GM21576 (cell line): ENCODE measurements around the gene SURF4.
A peak's percentile ranks its signal among the peaks of the same experiment; 100 is the strongest.

Experiments
- ATAC-seq: cut with Tn5 transposase; IDR thresholded peaks from one replicate; pipeline ENCODE4 v1.9.1; 2021; ENCODE audit warnings: mild to moderate bottlenecking, moderate library complexity; ENCODE audit not compliant: unreplicated experiment

The SURF4 gene

DNA sequence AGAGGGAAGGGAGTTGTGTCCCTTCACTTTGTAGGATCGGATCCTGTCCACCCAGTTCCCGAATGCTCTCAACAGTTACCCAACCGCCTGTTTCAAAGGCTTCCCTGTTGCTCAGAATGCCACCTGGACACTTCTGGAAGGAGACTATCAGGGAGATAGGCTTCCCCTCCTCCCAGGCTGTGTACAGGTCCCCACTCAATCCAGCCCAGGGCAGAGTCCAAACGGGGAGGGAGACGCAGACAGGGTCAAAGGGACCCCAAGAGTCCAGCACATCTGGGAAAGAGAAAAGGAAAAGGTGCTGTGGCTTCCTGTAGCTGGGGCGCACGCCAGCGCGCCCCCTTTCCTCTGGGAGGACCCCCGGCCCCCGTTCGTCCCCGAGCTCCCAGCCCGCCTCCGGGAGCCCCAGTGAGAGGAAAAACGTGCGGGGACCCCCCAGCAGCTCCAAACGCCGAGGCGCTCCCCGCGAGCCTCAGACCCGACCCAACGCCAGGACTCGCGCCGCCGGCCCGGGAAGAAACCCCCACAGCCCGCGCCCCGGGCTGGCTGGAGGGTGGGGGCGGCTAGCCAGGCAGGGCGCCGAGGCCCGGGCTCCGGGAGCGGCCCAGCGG lies 640 bp downstream of the SURF4 start:
- peak; percentile 10 for ATAC-seq

GRCh38 chr9:133374612-133375115 lies 1.2 kb downstream of the SURF4 start:
- ATAC-seq = no peak

DNA sequence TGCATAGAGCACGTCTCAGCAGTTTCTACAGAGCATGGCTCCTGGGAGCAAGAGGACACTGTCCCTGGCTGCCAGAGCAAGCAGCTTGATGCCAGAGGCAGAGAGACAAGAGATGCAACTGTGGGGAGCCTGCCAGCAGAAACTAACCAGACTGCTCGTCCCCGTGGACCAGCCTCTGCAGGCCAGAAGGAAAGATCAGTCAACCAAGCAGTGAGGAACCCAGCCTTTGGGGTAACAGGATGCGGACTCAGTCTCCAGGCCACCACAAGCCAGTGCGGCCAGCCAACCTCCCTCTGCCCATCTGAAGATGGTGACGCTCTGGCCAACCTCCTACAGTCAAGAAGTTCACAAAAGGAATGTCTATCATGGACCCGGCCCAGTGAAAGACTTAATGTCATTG lies 3.7 kb downstream of the SURF4 start:
- no peak for ATAC-seq

DNA sequence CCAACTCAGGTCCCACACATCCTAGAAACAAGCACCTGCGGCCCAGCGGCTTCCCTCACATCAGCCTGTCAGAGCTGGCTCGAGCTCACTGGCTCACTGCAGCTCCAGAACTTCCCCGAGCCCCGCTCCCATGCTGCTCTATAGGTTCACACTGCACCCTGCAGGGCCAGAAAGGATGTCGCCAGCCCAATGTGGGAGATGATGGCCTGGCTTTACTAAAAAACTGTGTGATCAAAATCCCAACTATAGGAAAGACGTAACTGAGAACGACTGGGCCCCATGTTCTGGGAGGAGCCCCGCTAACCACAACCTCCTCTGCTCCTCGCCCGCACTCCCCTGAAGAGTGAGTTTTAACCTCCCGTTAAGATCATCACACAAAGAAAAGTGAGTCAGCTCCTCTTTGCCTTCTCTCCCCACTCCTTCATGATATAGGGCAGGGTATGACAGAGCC lies 4.6 kb downstream of the SURF4 start:
- ATAC-seq = no peak

GRCh38 chr9:133370685-133371084 lies 5.2 kb downstream of the SURF4 start:
- ATAC-seq = no peak

DNA sequence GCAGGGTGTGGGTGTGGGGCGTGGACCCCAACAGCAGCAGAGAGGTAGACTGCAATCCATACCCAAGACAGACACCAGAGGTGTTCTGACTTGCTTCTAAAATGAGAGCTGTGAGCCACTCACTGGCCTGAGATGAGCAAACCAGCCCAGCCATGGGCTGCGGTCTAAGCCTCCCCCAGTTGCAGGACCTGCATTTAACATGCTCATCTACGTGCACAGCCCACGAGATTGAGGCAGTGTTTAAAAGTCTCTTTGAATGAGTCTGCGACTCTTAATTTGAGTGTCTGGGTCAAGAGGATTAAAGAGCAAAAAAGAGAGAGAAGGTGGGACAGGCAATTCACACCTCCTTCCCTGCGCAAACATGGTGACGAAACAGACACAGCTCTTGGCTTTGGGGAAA lies 5.9 kb downstream of the SURF4 start:
- ATAC-seq = no peak

DNA sequence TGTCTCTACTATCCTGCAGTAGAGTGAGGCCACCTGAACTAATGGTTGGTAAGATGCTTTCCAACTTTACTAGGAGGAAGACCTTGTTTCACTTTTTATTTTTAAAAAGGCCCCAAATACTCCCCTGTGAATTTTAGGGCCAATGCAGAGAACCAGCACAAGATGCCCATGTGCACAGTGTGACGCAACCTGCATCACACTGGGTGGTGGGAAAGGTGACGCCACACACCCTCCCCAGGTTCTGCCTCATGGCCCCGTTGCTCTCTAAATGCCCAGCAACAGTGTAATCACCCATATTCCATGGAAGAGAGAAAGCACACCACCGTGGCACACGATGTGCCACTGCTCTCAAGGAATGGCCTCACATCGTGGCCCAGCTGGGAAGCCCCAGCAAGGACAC lies 6.4 kb downstream of the SURF4 start:
- no peak for ATAC-seq

- ATAC-seq = no peak
Measured at GRCh38 chr9:133368249-133368881, 7.5 kb downstream of the SURF4 start.

GRCh38 chr9:133367778-133368177 lies 8.1 kb downstream of the SURF4 start:
- ATAC-seq = no peak

- ATAC-seq = no peak
Measured at GRCh38 chr9:133367221-133367620, 8.6 kb downstream of the SURF4 start.

DNA sequence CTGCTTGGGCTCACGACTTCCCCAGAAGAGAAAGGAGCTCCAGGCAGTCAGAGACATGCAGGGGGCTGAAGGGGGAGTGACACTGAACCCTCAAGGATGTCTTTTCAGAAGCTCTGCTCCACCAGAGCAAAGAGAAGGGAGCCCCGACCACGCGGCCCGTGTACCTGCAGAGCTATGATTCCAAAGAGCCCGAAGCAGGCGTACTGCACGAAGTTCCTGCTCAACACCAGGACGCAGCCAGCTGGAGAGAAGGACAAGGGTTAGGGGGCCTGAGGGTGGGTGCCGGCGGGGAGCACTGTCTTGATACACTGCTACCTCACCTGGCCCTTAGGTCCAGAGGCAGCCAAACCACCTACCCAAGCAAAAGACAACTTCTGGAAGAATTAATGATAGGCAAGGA lies 9.4 kb downstream of the SURF4 start:
- no peak for ATAC-seq

GRCh38 chr9:133362359-133363044 lies 13.4 kb downstream of the SURF4 start:
- no peak for ATAC-seq

DNA sequence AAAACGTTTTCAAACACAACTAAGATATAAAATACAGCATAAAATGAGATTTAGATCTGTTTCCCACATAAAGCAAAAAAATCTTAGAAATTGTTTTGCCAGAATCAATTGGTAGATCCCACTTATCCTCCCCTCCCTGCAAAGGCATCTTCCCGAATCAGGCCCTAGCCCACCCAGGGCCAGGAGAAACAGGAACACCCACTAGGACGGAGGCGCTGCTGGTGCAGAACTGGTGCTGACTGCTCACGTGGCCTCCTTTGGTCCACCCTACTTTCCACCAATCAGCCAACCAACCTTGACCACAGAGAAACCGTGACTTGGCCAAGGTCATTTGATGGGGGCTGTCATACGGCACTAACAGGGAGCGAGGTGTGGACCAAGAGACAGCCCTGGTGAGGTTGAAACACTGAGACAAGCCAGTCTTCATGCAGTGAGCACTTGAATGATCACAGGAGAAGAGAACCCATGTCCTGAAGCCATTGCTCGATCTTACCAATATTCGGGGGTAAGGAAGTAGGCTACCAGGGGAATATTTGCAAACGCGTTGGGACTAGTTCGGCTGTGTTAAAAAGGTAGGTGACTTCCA lies 14.3 kb downstream of the SURF4 start:
- ATAC-seq = no peak

DNA sequence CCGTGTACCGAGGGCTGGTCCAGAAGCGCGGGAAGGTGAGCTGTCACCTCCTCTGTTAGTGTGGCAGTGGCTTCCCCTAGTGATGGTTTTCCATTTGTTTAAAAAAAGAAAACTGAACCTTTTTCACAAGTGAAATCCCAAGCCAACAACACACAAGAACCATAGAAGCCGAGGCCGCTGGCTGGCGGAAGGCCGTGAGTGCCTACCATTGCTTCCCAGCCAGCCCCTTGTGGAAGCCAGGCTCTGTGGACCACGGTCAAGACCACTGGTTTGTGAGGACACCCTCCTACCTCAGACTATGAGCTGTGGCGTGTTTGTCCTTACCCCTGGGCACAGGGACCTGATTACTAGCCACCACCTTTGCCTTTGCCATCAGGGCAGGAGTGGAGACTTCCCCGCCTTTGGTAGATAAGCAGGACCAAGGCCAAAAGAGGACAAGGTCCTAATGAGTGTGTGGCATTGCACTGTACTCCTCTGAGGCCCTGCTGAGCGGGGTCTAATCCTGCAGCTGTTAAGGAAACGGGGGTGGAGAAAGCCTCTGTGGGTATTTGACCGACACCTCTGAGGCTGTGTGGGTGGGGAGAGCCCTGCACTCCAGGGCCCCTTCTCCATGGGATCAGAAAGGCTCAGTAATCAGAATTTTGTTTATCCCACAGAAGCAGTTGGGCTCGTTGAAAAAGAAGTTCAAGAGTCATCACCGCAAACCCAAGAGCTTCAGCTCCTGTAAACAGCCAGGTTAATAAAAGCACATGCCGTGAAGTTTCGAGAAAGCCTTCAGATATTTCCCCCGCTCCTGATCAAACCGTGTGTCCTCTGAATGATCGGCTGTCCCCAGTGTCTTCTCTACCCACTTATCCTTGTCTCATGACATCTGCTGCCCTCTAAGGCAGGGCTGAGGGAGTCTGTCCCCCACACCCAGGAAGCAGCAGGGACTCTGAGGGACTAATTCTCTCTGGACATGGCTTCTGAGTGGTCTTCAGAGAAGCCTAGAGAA lies 15.2 kb downstream of the SURF4 start:
- ATAC-seq = no peak

DNA sequence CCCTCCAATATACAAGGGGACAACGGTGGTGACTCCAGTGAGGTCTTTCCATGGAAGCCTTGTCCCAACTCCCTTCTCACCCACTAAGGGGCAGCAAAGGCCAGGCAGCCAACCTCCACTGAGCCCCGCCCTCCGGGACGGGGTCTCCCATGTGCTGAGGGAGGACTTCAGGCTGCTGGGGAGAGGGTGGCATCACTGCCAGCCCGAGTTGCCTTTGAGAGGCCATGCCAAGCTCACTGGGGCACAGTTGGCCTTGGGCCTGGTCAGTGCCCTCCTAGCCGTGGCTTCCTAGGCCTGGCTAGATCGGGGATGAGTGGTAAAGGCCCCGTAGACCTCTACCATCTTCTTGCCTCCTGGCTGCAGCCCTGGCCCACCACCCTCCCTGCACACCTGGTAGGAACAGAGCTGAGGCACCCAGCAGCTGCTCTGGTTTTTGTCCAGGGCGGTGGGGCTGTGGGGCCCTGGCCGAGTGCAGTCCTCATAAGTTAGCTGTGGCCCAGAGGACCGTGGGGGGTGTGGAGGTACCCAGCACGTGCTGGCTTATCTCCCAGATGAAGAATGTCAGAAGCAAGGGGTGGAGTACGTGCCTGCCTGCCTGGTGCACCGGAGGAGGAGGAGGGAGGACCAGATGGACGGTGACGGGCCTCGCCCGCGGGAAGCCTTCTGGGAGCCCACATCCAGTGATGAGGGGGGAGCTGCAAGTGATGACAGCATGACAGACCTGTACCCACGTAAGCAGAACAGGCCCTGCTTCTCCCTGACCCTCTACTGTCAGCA lies 16.3 kb downstream of the SURF4 start:
- no peak for ATAC-seq

- no peak for ATAC-seq
Measured at GRCh38 chr9:133357656-133358055, 18.2 kb downstream of the SURF4 start.

- ATAC-seq = peak; percentile 59
Measured at GRCh38 chr9:133356391-133357091, 19.3 kb downstream of the SURF4 start, which contains the start of the genes SURF1 and SURF2. Gene SURF1 (minus strand): TSS chr9:133356487. CDS start chr9:133356453, 34 bp downstream. Gene SURF2 (plus strand): TSS chr9:133356550. CDS start chr9:133356593, 43 bp downstream.

DNA sequence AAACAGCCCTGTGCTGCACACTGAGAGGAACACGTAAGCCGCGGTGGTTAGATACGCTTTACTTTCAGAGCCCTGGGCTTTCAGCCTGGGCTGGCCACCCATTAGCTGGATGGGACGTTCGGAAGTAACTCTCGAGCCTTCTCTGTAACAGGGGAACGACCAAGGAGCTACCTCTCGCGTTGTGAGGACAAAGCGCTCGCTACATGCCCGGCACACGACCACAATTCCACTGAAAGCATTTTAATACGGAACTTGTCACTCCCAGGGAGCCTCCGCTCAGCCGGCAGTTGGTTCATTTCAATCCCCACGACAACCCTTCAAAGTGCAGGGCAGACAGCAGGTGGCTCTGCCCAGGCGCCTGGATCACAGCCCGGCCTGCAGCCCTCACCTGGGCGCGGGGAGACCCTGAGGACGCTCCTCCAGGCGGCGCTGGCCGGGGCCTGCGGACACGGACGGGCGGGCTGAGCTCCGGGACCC lies 19.9 kb downstream of the SURF4 start:
- ATAC-seq = peak; percentile 32

DNA sequence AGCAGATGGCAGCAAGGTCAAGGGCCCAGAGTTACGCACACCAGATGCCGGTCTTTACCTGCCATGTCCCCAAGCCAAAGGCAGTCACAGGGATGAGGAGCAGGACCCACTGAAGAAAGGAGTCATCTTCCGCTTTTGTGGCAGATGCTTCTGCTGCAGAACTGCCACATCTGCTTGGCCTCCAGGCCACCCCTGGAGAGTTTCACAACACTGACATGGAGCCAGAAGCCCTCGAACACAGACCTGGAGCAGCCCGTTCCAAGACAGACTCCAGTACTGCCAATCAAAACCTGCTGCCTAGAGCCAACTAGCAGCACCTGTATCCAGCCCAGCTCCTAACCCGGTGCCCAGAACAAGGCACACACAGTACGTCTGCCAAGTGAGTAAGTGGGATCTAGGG lies 21.1 kb downstream of the SURF4 start:
- ATAC-seq = no peak
